Measurements from ENCODE around the gene SH3TC1. TPM values are rescaled to one million over a fixed set of nuclear protein-coding genes. Genes with fewer than 3 reads are reported as not detected.

Gene SH3TC1
- total and polyA plus RNA-seq, 2 of the 13 experiments (the other 11 are each of a cell fraction or from before 2014, with no cell fraction given) = 14.9 to 21.8 TPM

GRCh38 chr4:8198206-8198905 lies 734 bp upstream of the SH3TC1 start:
- BruUV-seq (replicated peaks) = no TSS peak
- Histone ChIP-seq H2AFZ (ENCODE audit: low read length) (no peak overlapping the region), H3K9me3 (ENCODE audit: low read length) (no peaks in the 10 kb centered on the region), H3K4me3 (replicated peaks in 1 of 3; ENCODE audit: insufficient read depth in 1 of 3, low read depth in 2 of 3, low read length in 3 of 3) (peak overlapping the region; percentile 13 to 85 (median 37); a peak in 5 of 6 replicates), H3K9ac (ENCODE audit: insufficient read depth, low read depth, low read length) (peak overlapping the region; percentile 31), H3K79me2 (ENCODE audit: insufficient read depth, low read length) (peaks cover 40% of the 10 kb centered on the region), H3K36me3 (replicated peaks in 1 of 2; ENCODE audit: control insufficient read depth in 1 of 2, insufficient read depth in 2 of 2, low read length in 2 of 2) (no peaks in the 10 kb centered on the region; a peak in 1 of 5 replicates), H3K27ac (ENCODE audit: extremely low read length, insufficient read depth, low read length) (no peak overlapping the region), H3K4me2 (ENCODE audit: low read depth, low read length) (peak overlapping the region; percentile 88), H3K27me3 (ENCODE audit: control insufficient read depth in 1 of 2, insufficient read depth in 2 of 2, low read length in 2 of 2) (peaks cover 0 to 42% of the 10 kb centered on the region in 2 experiments; a peak in 3 of 5 replicates), H4K20me1 (ENCODE audit: insufficient read depth, low read length) (peaks cover 11% of the 10 kb centered on the region; the same call in 1 of the 2 replicates), H3K4me1 (ENCODE audit: insufficient read depth, low read length) (peaks cover 59% of the 10 kb centered on the region)
- ATAC-seq (no peak), DNase-seq (ENCODE audit: low spot score) (no peak), FAIRE-seq (no peak)
- in situ Hi-C loops (cut with HindIII; ENCODE audit: extremely low pct_ligation_motif_present, low pct_unique_long_range_greater_than_20kb) (no loop called here), intact Hi-C loops (cut with micrococcal nuclease; ENCODE audit: unreplicated experiment) (no loop called here)
- whole genome bisulfite sequencing (ENCODE audit: low lambda C conversion rate) = 9% methylated on average over 13 of the region's 17 CpGs
- ChIA-PET POLR2A (interaction anchor here (0.8 to 2.6 kb wide), 6 partner anchors 17 to 1558 kb away, joined by 3 to 11 read pairs (median 4); partner anchors contain the start of gene MRFAP1), CTCF (ENCODE audit: low intra/inter-chr PET ratio, low total read pairs) (no interaction called here)
- TF ChIP-seq SALL1 (CRISPR knock-in tag; IDR thresholded peaks at IDR 0.05) = no peak
- no peak for TF ChIP-seq SIN3B (IDR thresholded peaks at IDR 0.05; ENCODE audit: low read length)
- TF ChIP-seq FOXA3 (CRISPR knock-in tag; IDR thresholded peaks at IDR 0.05) = no peak
- no peak for TF ChIP-seq ZNF407 (CRISPR knock-in tag; IDR thresholded peaks at IDR 0.05; ENCODE audit: not compliant biosample characterization)
- no peak for TF ChIP-seq TCF12 (IDR thresholded peaks at IDR 0.05)
- peak; percentile 2; the same call in 1 of the 2 replicates for TF ChIP-seq TCF12 (CRISPR knock-in tag; IDR thresholded peaks at IDR 0.05)
- TF ChIP-seq EZH2 (conservative IDR thresholded peaks at IDR 0.05; ENCODE audit: low read depth, low read length) = no peak
- no peak for TF ChIP-seq ZSCAN31 (CRISPR knock-in tag; IDR thresholded peaks at IDR 0.05; ENCODE audit: low read depth)
- TF ChIP-seq NFKBIZ (CRISPR knock-in tag; IDR thresholded peaks at IDR 0.05) = no peak
- no peak for TF ChIP-seq CEBPG (CRISPR knock-in tag; IDR thresholded peaks at IDR 0.05)
- no peak for TF ChIP-seq ZNF256 (CRISPR knock-in tag; conservative IDR thresholded peaks at IDR 0.05)
- TF ChIP-seq ZBTB10 (CRISPR knock-in tag; IDR thresholded peaks at IDR 0.05; ENCODE audit: borderline replicate concordance) = no peak
- no peak for TF ChIP-seq DMAP1 (CRISPR knock-in tag; IDR thresholded peaks at IDR 0.05)

Measured in HepG2 (cell line).